HCT116 (cell line): ENCODE measurements around the gene PNPLA2. TPM values are rescaled to one million over a fixed set of nuclear protein-coding genes. Genes with fewer than 3 reads are reported as not detected.

ENCODE experiments used
- ATAC-seq: fragments of 200-7000 bp; cut with Tn5 transposase; 2 replicates; pipeline ENCODE4 v1.9.1; 2020; ENCODE audit warnings: mild to moderate bottlenecking, moderate library complexity
- BruUV-seq: library from RNA; stranded (reverse); fragments of 400-500 nt; replicated peaks from 2 replicates; lab custom pipeline; 2021; lab: Mats Ljungman, UMichigan
- CTCF ChIA-PET: fragments of 300-600 bp; sonication (Branson Sonifier 250); formaldehyde crosslinking; loops from one replicate; lab custom pipeline; 2021; ENCODE audit warnings: antibody characterized with exemption; lab: Charles Lee
- POLR2A ChIA-PET: fragments of 300-600, 350-600 bp; sonication (Branson Sonifier 250); formaldehyde crosslinking; loops from one replicate; lab custom pipeline; 2021; ENCODE audit warnings: antibody characterized with exemption; lab: Charles Lee
- RAD21 ChIA-PET, 2 experiments: fragments of 300-600 bp; sonication (Branson Sonifier 250); formaldehyde crosslinking; loops; one replicate each; lab custom pipeline; 2023; ENCODE audit warnings: low total read pairs in 2 of 2; ENCODE audit not compliant: uncharacterized antibody in 2 of 2, unreplicated experiment in 2 of 2, low non-redundant PET in 1 of 2; lab: Charles Lee
- DNase-seq: peaks from one replicate; pipeline ENCODE4 v3.0.0-alpha.2; 2010; ENCODE audit warnings: low read depth, low spot score
- H2AFZ ChIP-seq: fragments of 200-600 bp; shearing (Covaris generic), sonication (generic); 2 replicates; pipeline ENCODE4 v1.6.1; 2017; ENCODE audit warnings: low read depth, mixed run types, mixed read lengths, antibody characterized with exemption, low read length; ENCODE audit not compliant: poor library complexity, severe bottlenecking
- H3K27ac ChIP-seq: 2 replicates; pipeline ENCODE4 v1.5.1; 2012; ENCODE audit warnings: low read depth, low read length
- H3K27me3 ChIP-seq: fragments of 200-600 bp; sonication (generic); 2 replicates; pipeline ENCODE4 v1.6.1; 2016; ENCODE audit warnings: mixed run types, low read length, mixed read lengths; ENCODE audit not compliant: insufficient read depth
- H3K36me3 ChIP-seq, 2 experiments: fragments of 200-500 bp in 1 of 2; fragments of 200-600 bp in 1 of 2; sonication (Bioruptor generic) in 1 of 2; sonication (generic) in 1 of 2; 2 replicates each; pipeline versions ENCODE4 v1.5.1 to v1.6.1; 2014 to 2016; ENCODE audit warnings: low read length in 2 of 2, inconsistent platforms in 1 of 2, mixed read lengths in 1 of 2, mixed run types in 1 of 2; ENCODE audit not compliant: insufficient read depth in 2 of 2, control insufficient read depth in 1 of 2
- H3K4me1 ChIP-seq, 2 experiments: fragments of 200-600 bp in 1 of 2; sonication (generic) in 1 of 2; 2 replicates each; pipeline versions ENCODE4 v1.5.1 to v1.6.1; 2012 to 2017; ENCODE audit warnings: low read length in 2 of 2, inconsistent platforms in 1 of 2, mild to moderate bottlenecking in 1 of 2, mixed read lengths in 1 of 2, mixed run types in 1 of 2, moderate library complexity in 1 of 2; ENCODE audit not compliant: insufficient read depth in 2 of 2, control insufficient read depth in 1 of 2
- H3K4me2 ChIP-seq: fragments of 200-600 bp; sonication (generic); 2 replicates; pipeline ENCODE4 v1.6.1; 2017; ENCODE audit warnings: mixed run types, low read length, mixed read lengths
- H3K4me3 ChIP-seq, 2 experiments: fragments of 200-600 bp in 1 of 2; sonication (generic) in 1 of 2; replicated peaks in 1 of 2; 2 replicates each; pipeline ENCODE4 v1.5.1; 2011 to 2016; ENCODE audit warnings: low read length in 2 of 2, control low read depth in 1 of 2, low read depth in 1 of 2, mild to moderate bottlenecking in 1 of 2, mixed read lengths in 1 of 2, mixed run types in 1 of 2
- H3K79me2 ChIP-seq: fragments of 200-600 bp; sonication (generic); 2 replicates; pipeline ENCODE4 v1.6.1; 2017; ENCODE audit warnings: mild to moderate bottlenecking, mixed run types, low read length, moderate library complexity, mixed read lengths; ENCODE audit not compliant: insufficient read depth
- H3K9ac ChIP-seq: fragments of 200-600 bp; sonication (generic); 2 replicates; pipeline ENCODE4 v1.6.1; 2016; ENCODE audit warnings: low read length, mixed read lengths
- H3K9me2 ChIP-seq: fragments of 200-600 bp; sonication (generic), shearing (Covaris generic); 2 replicates; pipeline ENCODE4 v1.6.1; 2017; ENCODE audit warnings: mixed run types, mild to moderate bottlenecking, moderate library complexity; ENCODE audit not compliant: insufficient read depth
- H3K9me3 ChIP-seq, 2 experiments: fragments of 200-500 bp in 1 of 2; fragments of 200-600 bp in 1 of 2; sonication (Bioruptor generic) in 1 of 2; sonication (generic) in 1 of 2; 2 replicates each; pipeline ENCODE4 v1.6.1; 2014 to 2017; ENCODE audit warnings: low read length in 2 of 2, mixed read lengths in 2 of 2, inconsistent platforms in 1 of 2, low read depth in 1 of 2, mild to moderate bottlenecking in 1 of 2, mixed run types in 1 of 2, moderate library complexity in 1 of 2; ENCODE audit not compliant: control insufficient read depth in 1 of 2, insufficient read depth in 1 of 2
- H4K20me1 ChIP-seq: fragments of 200-600 bp; sonication (generic), shearing (Covaris generic); 2 replicates; pipeline ENCODE4 v1.6.1; 2017; ENCODE audit warnings: mixed run types, mild to moderate bottlenecking, moderate library complexity; ENCODE audit not compliant: insufficient read depth
- CEBPB ChIP-seq: IDR thresholded peaks from 2 replicates; pipeline ENCODE4 v1.6.1; 2012; ENCODE audit warnings: low read depth
- CTCF ChIP-seq, 3 experiments: fragments of 200-600 bp in 1 of 3; sonication (generic) in 1 of 3; IDR thresholded peaks in 2 of 3; conservative IDR thresholded peaks in 1 of 3; 2 replicates each; pipeline ENCODE4 v1.5.1; 2012 to 2017; ENCODE audit warnings: low read depth in 2 of 3, low read length in 2 of 3, antibody characterized with exemption in 1 of 3, borderline replicate concordance in 1 of 3, control low read depth in 1 of 3, mild to moderate bottlenecking in 1 of 3, mixed read lengths in 1 of 3, mixed run types in 1 of 3, moderate library complexity in 1 of 3; ENCODE audit not compliant: insufficient read depth in 1 of 3
- EGR1 ChIP-seq: IDR thresholded peaks from 2 replicates; pipeline ENCODE4 v1.6.1; 2012; ENCODE audit warnings: low read depth
- ELF1 ChIP-seq: IDR thresholded peaks from 2 replicates; pipeline ENCODE4 v1.6.1; 2012; ENCODE audit warnings: low read depth, borderline replicate concordance
- EZH2phosphoT487 ChIP-seq: fragments of 200-600 bp; IDR thresholded peaks from 2 replicates; pipeline ENCODE4 v1.6.1; 2018; ENCODE audit warnings: antibody characterized with exemption, borderline replicate concordance
- FOSL1 ChIP-seq: IDR thresholded peaks from 2 replicates; pipeline ENCODE4 v1.6.1; 2012; ENCODE audit warnings: low read depth
- JUND ChIP-seq: IDR thresholded peaks from 2 replicates; pipeline ENCODE4 v1.6.1; 2012
- RAD21 ChIP-seq: IDR thresholded peaks from 2 replicates; pipeline ENCODE4 v1.6.1; 2012; ENCODE audit warnings: low read depth, mild to moderate bottlenecking
- REST ChIP-seq: IDR thresholded peaks from 2 replicates; pipeline ENCODE4 v1.6.1; 2012; ENCODE audit warnings: low read depth
- SIN3A ChIP-seq: IDR thresholded peaks from 2 replicates; pipeline ENCODE4 v1.6.1; 2012; ENCODE audit warnings: low read depth
- SP1 ChIP-seq: IDR thresholded peaks from 2 replicates; pipeline ENCODE4 v1.6.1; 2012; ENCODE audit warnings: low read depth
- SRF ChIP-seq: IDR thresholded peaks from 2 replicates; pipeline ENCODE4 v1.6.1; 2012; ENCODE audit warnings: low read depth
- YY1 ChIP-seq: IDR thresholded peaks from 2 replicates; pipeline ENCODE4 v1.6.1; 2011; ENCODE audit warnings: low read length, low read depth, moderate library complexity, mild to moderate bottlenecking; ENCODE audit not compliant: insufficient replicate concordance; ENCODE audit errors: extremely low read depth
- intact Hi-C: fragments of 100-400 bp; cut with micrococcal nuclease; formaldehyde crosslinking; loops from 2 replicates; pipeline ENCODE4 v1.10.0; 2022
- total RNA-seq: library from RNA; stranded (reverse); gene quantifications from one replicate; pipeline ENCODE4 v1.2.1, GENCODE V29; 2021; ENCODE audit not compliant: unreplicated experiment
- TF ChIP-seq, protein P1 (sequence below): IDR thresholded peaks from 2 replicates; pipeline ENCODE4 v1.6.1; 2012
- TF ChIP-seq, protein P2 (sequence below): IDR thresholded peaks from 2 replicates; pipeline ENCODE4 v1.6.1; 2012

PNPLA2 gene
- total RNA-seq, 1 experiment from 2014 or later: 124 TPM

DNA sequence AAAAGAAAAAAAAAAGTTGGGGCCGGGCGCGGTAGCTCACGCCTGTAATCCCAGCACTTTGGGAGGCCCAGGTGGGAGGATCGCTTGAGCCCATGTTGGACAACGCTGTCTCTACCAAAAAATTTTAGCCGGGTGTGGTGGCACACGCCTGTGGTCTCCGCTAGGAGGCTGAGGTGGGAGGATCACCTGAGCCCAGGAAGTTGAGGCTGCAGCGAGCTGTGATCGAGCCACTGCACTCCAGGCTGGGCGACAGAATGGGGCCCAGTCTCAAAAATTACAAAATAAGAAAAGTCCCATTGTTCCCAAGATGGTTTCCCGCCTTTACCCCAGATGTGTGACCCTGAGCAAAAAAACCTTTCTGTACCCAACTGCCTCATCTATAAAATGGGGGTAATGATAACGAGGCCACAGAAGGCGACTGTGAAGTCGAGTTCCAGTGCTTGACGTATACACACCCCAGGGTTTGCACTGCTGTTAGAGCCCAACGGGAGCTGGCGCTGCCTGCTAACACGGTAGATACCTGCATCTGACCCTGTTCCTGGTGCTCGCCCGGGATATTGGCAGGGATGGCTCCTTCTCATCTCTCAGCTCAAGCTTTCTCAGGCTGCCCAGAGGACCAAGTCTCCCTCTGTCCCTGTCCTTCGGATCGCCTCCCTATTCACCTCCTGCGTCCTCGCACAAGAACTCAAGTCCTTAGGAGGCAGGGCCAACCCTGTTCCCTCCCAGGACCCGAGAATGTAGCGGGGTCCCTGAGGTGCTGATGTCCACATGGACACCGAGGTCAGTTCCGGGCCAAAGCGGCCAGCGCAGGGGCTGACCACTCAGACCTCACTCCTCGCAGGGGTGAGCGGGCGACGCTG lies 10.1 kb upstream of the PNPLA2 start:
- POLR2A ChIA-PET: interaction anchor here (1.0 to 4.4 kb wide), 7 partner anchors 10 to 34 kb away, joined by 3 to 45 read pairs (median 6); partner anchors contain the start of genes CRACR2B, PNPLA2 and TSPAN4
- intact Hi-C loops: loop anchor here (1.0 to 5.0 kb wide), 2 partner anchors 12 to 34 kb away; partner anchors contain the start of genes POLR2L and TSPAN4
- no peaks in the 10 kb centered on the region for H3K9me2 ChIP-seq

More for the DNA sequence above, 10.1 kb upstream of the PNPLA2 start:
- H3K4me2 ChIP-seq: peak overlapping the region; percentile 88
- H3K9ac ChIP-seq: peak overlapping the region; percentile 100
- H3K4me1 ChIP-seq: peaks cover 27 to 58% of the 10 kb centered on the region in 2 experiments
- no peak for TF ChIP-seq SRF
- TF ChIP-seq JUND: no peak
- TF ChIP-seq ELF1: no peak
- TF ChIP-seq, protein P1, sequence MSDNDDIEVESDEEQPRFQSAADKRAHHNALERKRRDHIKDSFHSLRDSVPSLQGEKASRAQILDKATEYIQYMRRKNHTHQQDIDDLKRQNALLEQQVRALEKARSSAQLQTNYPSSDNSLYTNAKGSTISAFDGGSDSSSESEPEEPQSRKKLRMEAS: no peak
- TF ChIP-seq, protein P2, sequence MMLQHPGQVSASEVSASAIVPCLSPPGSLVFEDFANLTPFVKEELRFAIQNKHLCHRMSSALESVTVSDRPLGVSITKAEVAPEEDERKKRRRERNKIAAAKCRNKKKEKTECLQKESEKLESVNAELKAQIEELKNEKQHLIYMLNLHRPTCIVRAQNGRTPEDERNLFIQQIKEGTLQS: no peak
- no peak for TF ChIP-seq CEBPB
- TF ChIP-seq SIN3A: no peak
- no peak for TF ChIP-seq REST
- no peak for TF ChIP-seq RAD21
- no peak for TF ChIP-seq EZH2phosphoT487
- no peak for TF ChIP-seq SP1
- peak in 2 of 3 experiments; percentile 36 to 47; a peak in 4 of 6 replicates for TF ChIP-seq CTCF (IDR thresholded peaks at IDR 0.05 in 2 of 3, conservative IDR thresholded peaks at IDR 0.05 in 1 of 3; ENCODE audit: borderline replicate concordance in 1 of 3, insufficient read depth in 1 of 3, low read depth in 2 of 3, low read length in 2 of 3)
- no peak for TF ChIP-seq EGR1
- peak; percentile 19 for TF ChIP-seq YY1
- no peak for TF ChIP-seq FOSL1
- peak overlapping the region; percentile 93 for H3K27ac ChIP-seq
- ChIA-PET RAD21 (no interaction called here), CTCF (interaction anchor here (0.8 to 1.5 kb wide), 4 partner anchors 8 to 33 kb away, joined by 3 to 7 read pairs (median 3); partner anchors contain the start of gene PNPLA2)
- no peak overlapping the region for H2AFZ ChIP-seq
- H4K20me1 ChIP-seq: peaks cover 17% of the 10 kb centered on the region; the same call in 1 of the 2 replicates
- BruUV-seq: TSS peak; percentile 80
- peaks cover 21 to 38% of the 10 kb centered on the region in 2 experiments for H3K36me3 ChIP-seq
- no peaks in the 10 kb centered on the region for H3K9me3 ChIP-seq
- DNase-seq: no peak
- no peaks in the 10 kb centered on the region for H3K27me3 ChIP-seq
- H3K79me2 ChIP-seq: peaks cover 63% of the 10 kb centered on the region
- ATAC-seq: peak; percentile 24
- peak overlapping the region; percentile 82 to 97 for H3K4me3 ChIP-seq
